ENCODE results near the gene NTM.

NTM gene

DNA sequence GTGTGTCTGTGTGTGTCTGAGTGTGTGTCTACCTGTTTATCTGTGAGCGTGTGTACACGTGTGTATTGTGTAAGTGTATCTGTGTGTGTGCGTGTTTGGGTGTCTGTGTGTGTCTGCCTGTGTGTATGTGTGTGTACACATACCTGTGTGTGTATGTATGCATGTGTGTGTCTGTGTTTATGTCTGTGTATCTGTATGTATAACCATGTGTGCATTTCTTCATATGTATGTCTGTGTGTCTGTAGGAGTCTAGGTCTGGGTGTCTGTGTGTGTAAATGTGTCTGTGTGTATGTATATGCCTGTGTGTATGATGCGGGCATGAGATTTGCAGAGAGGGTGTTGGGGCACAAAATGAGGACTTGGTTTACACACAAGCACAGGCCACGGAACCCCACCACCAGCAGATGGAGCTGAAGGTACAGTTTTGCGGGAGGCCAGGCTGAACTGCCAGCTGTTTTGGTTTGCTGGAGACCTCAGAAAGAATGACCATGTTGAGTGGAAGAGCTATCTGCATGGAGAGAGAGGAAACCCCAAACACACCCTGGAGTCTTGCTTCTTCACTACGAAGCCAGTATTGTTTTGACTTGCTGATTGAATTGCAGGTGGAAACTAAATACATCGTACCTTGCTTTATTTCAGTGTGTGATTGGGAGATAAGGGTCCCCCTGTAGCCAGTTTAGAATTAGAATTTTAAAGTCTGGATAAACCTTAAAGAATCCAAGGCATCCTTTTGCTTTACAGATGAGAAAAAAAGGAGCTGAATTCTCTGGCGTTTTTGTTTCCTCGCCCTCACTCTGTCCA, 497.2 kb downstream of the NTM start:
- DNase-seq (ENCODE audit: low read depth), result no peak

DNA sequence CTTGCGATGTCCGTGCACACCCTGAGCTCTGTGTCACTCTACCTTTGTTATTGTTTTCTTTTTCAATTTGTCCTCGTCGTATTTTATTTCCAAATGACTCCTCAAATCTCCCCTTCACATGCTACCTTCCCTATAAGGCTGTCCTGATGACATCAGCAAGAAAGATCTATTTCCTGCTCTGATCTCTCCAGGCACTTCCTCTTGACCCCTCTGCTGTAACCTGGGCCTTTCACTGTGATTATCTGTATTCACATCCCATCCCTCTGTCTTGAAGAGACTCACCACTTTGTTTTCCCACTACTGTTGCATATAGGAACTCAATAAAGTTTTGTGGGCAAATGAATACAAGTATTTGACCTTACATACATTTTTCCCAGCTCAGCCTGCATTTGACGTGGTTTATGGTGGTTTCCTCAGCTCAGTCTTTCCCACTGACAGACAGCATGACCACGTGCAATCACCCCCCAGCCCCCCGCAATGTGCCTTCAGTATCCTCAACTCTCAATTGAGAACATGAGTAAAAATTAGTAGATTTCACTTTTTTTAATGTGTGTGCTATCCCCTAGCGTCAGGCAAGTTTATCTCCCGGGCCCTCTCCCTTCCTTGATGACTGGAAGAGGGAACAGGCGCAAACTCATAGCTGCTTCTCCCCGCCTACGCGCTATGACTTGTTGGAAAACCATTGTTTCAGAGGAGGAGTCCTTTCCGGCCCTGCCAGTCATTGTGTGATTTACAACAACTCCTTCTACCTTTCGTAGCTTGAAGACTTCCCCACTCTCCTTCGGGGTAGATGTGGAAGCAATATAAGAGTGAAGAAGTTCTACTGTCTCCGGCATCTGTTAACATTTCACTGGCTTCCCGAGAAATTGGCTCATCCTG, 498.5 kb downstream of the NTM start:
- no peak for DNase-seq (ENCODE audit: low read depth)

DNA sequence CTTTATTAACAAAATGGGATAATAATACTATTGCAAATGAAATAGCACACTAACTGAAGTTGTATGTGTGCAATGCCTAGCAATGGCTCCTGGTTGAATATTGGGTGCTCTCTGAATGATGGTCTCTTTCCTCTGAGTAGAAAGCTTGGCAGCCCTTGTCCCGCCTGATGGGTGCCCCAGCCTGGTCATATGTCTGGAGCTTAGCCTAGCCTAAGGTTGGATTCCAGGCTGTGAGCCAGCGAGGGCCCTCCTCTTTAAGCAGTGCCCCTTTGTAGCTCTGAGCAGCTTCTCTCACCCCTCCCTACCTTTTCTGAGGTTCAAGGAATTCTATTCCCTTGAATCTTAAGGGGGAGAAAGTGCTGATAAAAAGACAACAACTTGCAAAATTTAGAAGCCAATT, 499.9 kb downstream of the NTM start:
- no peak for DNase-seq (ENCODE audit: low read depth)

DNA sequence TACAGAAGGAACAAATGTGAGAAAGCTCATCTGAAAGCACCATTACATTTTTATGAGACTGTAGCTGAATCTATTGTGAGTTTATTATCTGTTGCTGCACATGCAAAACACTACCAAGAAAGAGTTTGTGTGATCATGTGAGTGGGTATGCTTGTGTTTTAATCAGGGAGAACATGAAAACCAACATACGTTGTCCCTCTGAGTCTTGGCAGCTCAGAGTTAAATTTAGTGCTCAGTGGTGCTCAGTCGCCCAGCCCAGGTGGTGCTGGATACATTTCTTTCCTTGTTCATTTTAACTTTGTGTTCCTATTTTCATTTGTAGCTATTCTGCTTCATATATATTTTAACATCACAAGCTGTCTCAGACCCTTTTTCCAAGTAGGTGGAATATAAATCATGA, 500.6 kb downstream of the NTM start:
- DNase-seq (ENCODE audit: low read depth), result no peak

GRCh38 chr11:131874070-131874469, 503.7 kb downstream of the NTM start:
- DNase-seq (ENCODE audit: low read depth), result no peak

GRCh38 chr11:131875611-131876010, 505.2 kb downstream of the NTM start:
- DNase-seq (ENCODE audit: low read depth), result no peak

DNA sequence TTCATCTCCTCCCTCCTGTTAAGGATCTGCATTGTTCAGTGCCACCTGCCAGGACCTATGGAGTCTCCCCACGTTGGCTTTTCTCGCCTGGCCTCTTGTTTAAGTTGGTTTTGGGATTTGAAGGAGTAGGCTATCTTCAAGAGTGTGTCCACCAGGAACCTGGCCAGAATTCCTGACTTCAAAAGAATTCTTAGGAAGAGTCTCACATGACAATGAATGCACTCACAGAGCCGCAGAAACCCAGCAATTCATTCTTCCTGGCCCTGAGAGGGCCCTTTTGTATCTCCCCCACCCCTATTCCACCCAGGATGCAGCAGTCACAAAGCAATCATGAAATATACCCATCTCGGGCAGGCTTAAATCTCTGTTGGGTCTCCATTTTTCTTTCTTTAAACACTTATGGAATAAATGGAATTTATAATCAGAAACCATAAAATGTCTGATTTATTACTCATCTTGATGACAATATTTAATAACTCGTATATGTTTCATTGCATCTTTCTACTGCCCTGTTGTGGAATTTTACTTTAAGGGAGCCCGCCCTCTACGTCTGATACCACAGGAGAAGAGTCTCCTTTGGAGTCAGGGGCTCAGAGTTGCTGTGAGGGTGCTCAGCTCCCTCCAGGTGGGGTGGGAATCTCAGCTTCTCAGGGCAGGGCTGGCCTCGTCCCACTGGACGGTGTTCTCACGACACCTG, 507.0 kb downstream of the NTM start:
- no peak for DNase-seq (ENCODE audit: low read depth)

GRCh38 chr11:131880316-131880715, 509.9 kb downstream of the NTM start:
- no peak for DNase-seq (ENCODE audit: low read depth)

- DNase-seq (ENCODE audit: low read depth), result no peak
Observed at GRCh38 chr11:131880976-131881375, 510.6 kb downstream of the NTM start.

GRCh38 chr11:131883332-131883731, 512.9 kb downstream of the NTM start:
- no peak for DNase-seq (ENCODE audit: low read depth)

- DNase-seq (ENCODE audit: low read depth), result no peak
Observed at GRCh38 chr11:131884461-131885073, 514.2 kb downstream of the NTM start.

GRCh38 chr11:131885431-131885830, 515.0 kb downstream of the NTM start:
- DNase-seq (ENCODE audit: low read depth), result no peak

DNA sequence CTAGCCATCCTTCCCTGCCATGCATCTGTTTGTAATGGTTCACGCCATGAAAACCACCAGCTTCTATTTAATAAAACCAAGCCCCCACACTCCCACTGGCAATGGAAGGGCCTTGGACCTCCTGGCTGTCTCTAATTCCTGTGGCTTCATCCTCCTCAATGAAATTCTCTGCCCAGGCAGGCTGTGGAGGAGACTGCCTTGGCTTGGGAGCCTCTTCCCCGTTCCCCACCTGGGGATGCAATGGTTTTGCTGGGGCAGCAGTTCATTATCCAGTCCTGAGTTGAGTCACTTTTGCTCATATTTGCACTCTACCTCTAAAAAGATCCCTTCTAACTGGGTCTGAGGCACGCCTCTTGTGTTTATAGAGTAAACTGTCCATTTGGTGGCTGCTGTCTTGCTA, 515.8 kb downstream of the NTM start:
- DNase-seq (ENCODE audit: low read depth), result no peak

GRCh38 chr11:131888230-131888855, 517.9 kb downstream of the NTM start:
- no peak for DNase-seq (ENCODE audit: low read depth)

DNA sequence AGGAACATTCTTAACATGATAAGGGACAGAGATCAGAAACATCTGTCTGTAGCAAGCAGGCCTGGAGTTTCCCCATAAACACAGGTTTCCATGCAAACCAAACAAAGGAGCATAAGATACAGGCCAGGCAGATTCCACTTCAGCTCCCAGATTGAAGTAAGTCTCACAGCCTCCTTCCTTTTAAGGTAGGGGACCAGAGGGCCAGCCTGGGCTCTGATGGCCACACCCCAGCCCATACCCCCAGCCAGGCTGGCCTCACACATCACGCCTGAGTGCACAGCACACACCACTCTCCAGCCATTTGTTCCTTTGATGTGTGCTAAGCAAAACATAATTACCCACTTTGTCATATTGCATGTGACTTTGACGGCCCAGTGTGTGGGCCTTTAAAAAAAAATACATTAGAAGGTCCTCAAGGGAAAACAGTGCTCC, 518.7 kb downstream of the NTM start:
- no peak for DNase-seq (ENCODE audit: low read depth)

GRCh38 chr11:131889760-131890581, 519.6 kb downstream of the NTM start:
- no peak for DNase-seq (ENCODE audit: low read depth)

DNA sequence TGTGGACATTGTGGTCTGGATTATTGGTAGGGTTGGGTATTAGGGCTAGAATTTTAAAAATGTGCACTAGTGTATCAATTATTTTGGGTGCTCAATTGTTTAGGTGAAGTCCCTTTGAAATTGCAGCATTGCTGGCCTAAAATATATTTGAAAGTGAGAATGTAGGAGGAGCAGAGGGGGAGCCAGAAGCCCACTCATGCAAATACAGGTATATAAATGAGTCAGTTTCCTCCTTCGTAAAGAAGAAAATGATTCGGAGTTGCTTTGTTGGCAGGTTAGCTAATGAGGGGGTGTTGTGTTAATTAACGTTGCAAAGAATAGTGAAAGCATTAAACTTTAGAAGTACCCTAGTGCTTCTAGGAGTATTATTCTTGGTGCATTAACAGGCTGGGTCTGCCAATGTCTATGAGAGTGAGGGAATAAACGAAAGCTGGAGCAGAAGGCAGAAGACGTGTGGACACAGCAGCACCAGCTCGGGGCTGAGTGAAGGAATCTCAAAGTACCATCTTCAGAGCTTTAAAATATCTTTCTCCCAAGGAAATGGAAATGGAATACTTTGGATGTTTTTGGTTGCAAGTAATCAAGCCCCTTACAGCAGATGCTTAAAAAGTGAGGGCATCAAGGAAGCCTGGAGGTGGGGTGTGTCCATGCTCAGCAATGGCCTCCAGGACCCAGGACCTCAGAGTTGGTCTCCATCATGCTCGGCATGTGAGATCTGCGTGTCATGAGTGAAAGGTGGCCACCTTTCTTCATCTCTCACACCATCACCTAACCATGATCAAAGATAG, 522.9 kb downstream of the NTM start:
- DNase-seq (ENCODE audit: low read depth), result no peak

DNA sequence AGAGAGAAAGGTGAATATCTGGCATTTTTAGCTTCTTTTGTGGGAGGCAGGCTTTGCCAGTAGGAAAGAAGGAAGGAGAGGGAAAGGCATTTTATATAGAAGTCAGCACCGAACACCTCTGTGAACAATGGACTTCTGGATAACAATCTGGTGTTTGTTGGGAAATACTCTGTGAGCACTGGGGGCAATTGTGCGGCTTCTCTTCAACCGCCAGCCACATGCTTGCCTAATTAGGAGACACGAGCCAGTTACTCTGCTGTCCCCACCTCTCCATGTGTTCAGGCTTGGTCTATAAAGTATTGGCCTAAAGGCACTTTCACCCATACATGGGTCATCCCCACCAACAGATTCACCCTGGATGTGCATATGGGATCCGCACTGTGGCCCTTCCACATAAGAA, 523.6 kb downstream of the NTM start:
- no peak for DNase-seq (ENCODE audit: low read depth)

- DNase-seq (ENCODE audit: low read depth), result no peak
Observed at GRCh38 chr11:131894615-131895544, 524.5 kb downstream of the NTM start.

All from stimulated activated CD8-positive, alpha-beta memory T cell treated with anti-CD3 and anti-CD28 coated beads, Interleukin-12 subunit alpha, Interleukin-12 subunit beta, amount 100 ng/mL, for 4 hours (primary cell).